ENCODE data around the gene ADAM12. TPM values are rescaled to one million over a fixed set of nuclear protein-coding genes. Genes with fewer than 3 reads are reported as not detected.
A peak's percentile ranks its signal among the peaks of the same experiment; 100 is the strongest.

The ADAM12 gene
- total and polyA plus RNA-seq, 9 of the 15 experiments (the other 6 are each of a cell fraction or from before 2014, with no cell fraction given) = not detected

DNA sequence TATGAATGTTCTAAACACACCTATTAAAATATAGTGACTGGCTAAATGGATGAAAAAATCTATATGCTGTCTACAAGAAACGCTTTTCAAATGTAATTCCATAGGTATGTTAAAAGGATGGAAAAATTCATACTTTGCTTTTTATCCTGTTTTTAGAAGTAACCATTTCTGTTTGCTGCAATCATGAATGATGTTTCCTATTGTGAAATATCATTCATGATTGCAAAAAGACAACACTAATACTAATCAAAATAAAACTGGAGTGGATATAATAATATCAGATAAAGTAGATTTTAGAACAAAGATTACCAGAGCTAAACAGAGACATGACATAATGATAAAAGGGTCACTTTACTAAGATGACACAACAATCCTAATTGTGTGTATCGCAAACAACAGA, 353.7 kb downstream of the ADAM12 start:
- Histone ChIP-seq H3K79me2 (ENCODE audit: control insufficient read depth, insufficient read depth, low read length) (no peaks in the 10 kb centered on the region), H3K27me3 (ENCODE audit: control insufficient read depth in 2 of 2, insufficient read depth in 2 of 2, low read length in 2 of 2) (no peaks in the 10 kb centered on the region), H3K9me3 (replicated peaks; ENCODE audit: control insufficient read depth, insufficient read depth, low read depth, low read length) (no peaks in the 10 kb centered on the region), H3K4me3 (no peak overlapping the region), H4K20me1 (replicated peaks; ENCODE audit: control insufficient read depth, insufficient read depth, low read length) (no peaks in the 10 kb centered on the region), H3K36me3 (ENCODE audit: control insufficient read depth, insufficient read depth, low read length) (no peaks in the 10 kb centered on the region), H3K9me1 (ENCODE audit: control insufficient read depth, insufficient read depth, low read length) (no peaks in the 10 kb centered on the region), H3K4me2 (ENCODE audit: insufficient read depth, low read length) (no peak overlapping the region), H3K4me1 (replicated peaks in 1 of 2; ENCODE audit: control insufficient read depth in 2 of 2, insufficient read depth in 2 of 2, low read length in 2 of 2) (no peaks in the 10 kb centered on the region), H3K9ac (ENCODE audit: insufficient read depth in 1 of 2, low read depth in 2 of 2, low read length in 2 of 2) (no peak overlapping the region), H2AFZ (ENCODE audit: low read depth, low read length) (no peak overlapping the region), H3K27ac (ENCODE audit: extremely low read depth, low read depth, low read length) (no peak overlapping the region)
- DNase-seq (ENCODE audit: extremely low read depth in 1 of 4, low spot score in 3 of 4) (no peak), FAIRE-seq (no peak), ATAC-seq (no peak)
- POLR2A ChIA-PET = no interaction called here
- in situ Hi-C loops (cut with MboI) (no loop called here), intact Hi-C loops (cut with micrococcal nuclease) (no loop called here)
- TF ChIP-seq ZNF507 (tag; conservative IDR thresholded peaks at IDR 0.05) (peak; percentile 39; the same call in 1 of the 2 replicates), GATAD2B (IDR thresholded peaks at IDR 0.05; ENCODE audit: borderline replicate concordance) (no peak), DNMT1 (IDR thresholded peaks at IDR 0.05) (no peak), EP400 (IDR thresholded peaks at IDR 0.05) (no peak)
- WGBS (ENCODE audit: insufficient coverage, low coverage, missing lambda C conversion rate) = 0% methylated on average over 2 of the region's 2 CpGs
- CTCF ChIA-PET (ENCODE audit: low intra/inter-chr PET ratio) = no interaction called here
- BruUV-seq (replicated peaks) = no TSS peak

GRCh38 chr10:126029999-126030398, 358.3 kb downstream of the ADAM12 start:
- no peaks in the 10 kb centered on the region for H4K20me1 ChIP-seq (replicated peaks; ENCODE audit: control insufficient read depth, insufficient read depth, low read length)
- DNase-seq (ENCODE audit: extremely low read depth in 1 of 4, low spot score in 3 of 4) = no peak
- H3K36me3 ChIP-seq (ENCODE audit: control insufficient read depth, insufficient read depth, low read length) = no peaks in the 10 kb centered on the region
- H3K79me2 ChIP-seq (ENCODE audit: control insufficient read depth, insufficient read depth, low read length) = no peaks in the 10 kb centered on the region
- POLR2A ChIA-PET = no interaction called here
- ATAC-seq = no peak
- H3K4me2 ChIP-seq (ENCODE audit: insufficient read depth, low read length) = no peak overlapping the region
- H3K27ac ChIP-seq (ENCODE audit: extremely low read depth, low read depth, low read length) = no peak overlapping the region
- CTCF ChIA-PET (ENCODE audit: low intra/inter-chr PET ratio) = no interaction called here
- intact Hi-C loops (cut with micrococcal nuclease) (no loop called here), in situ Hi-C loops (cut with MboI) (no loop called here)
- H3K9me1 ChIP-seq (ENCODE audit: control insufficient read depth, insufficient read depth, low read length) = no peaks in the 10 kb centered on the region
- no peak overlapping the region for H3K4me3 ChIP-seq
- no peaks in the 10 kb centered on the region for H3K27me3 ChIP-seq (ENCODE audit: control insufficient read depth in 2 of 2, insufficient read depth in 2 of 2, low read length in 2 of 2)
- FAIRE-seq = no peak
- no peak overlapping the region for H2AFZ ChIP-seq (ENCODE audit: low read depth, low read length)
- WGBS (ENCODE audit: insufficient coverage, low coverage, missing lambda C conversion rate) = 4% methylated on average over 3 of the region's 3 CpGs
- H3K4me1 ChIP-seq (replicated peaks in 1 of 2; ENCODE audit: control insufficient read depth in 2 of 2, insufficient read depth in 2 of 2, low read length in 2 of 2) = no peaks in the 10 kb centered on the region
- no peaks in the 10 kb centered on the region for H3K9me3 ChIP-seq (replicated peaks; ENCODE audit: control insufficient read depth, insufficient read depth, low read depth, low read length)
- no TSS peak for BruUV-seq (replicated peaks)
- H3K9ac ChIP-seq (ENCODE audit: insufficient read depth in 1 of 2, low read depth in 2 of 2, low read length in 2 of 2) = no peak overlapping the region
- TF ChIP-seq FOXA3 (CRISPR knock-in tag; conservative IDR thresholded peaks at IDR 0.05 in 1 of 2, IDR thresholded peaks at IDR 0.05 in 1 of 2) (no peak), ZNF12 (CRISPR knock-in tag; IDR thresholded peaks at IDR 0.05) (no peak), MECOM (CRISPR knock-in tag; IDR thresholded peaks at IDR 0.05) (no peak), NFATC3 (IDR thresholded peaks at IDR 0.05) (no peak)
- TF ChIP-seq, protein P1, sequence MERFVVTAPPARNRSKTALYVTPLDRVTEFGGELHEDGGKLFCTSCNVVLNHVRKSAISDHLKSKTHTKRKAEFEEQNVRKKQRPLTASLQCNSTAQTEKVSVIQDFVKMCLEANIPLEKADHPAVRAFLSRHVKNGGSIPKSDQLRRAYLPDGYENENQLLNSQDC (CRISPR knock-in tag; IDR thresholded peaks at IDR 0.05) = no peak

Measured in K562 (cell line).